Thoracic aorta (tissue), 2 donors: ENCODE results near the gene TTLL5. TPM values are rescaled to one million over a fixed set of nuclear protein-coding genes. Genes with fewer than 3 reads are reported as not detected.
A peak's percentile ranks its signal among the peaks of the same experiment; 100 is the strongest.

Experiments used
- ATAC-seq: fragments of 150-250 bp; one replicate; pipeline ENCODE4 v1.8.0; 2017; ENCODE audit warnings: low read depth; ENCODE audit not compliant: insufficient number of reproducible peaks, low FRiP score
- DNase-seq: peaks from one replicate; pipeline ENCODE4 v3.0.0-alpha.2; 2020; ENCODE audit warnings: low spot score
- H3K27ac ChIP-seq, 2 donors: fragments of 200-600 bp; sonication (generic); 1 replicate in 1 of 2; 2 replicates in 1 of 2; pipeline ENCODE4 v1.5.1; 2016; ENCODE audit warnings: mild to moderate bottlenecking in 2 of 2, moderate library complexity in 2 of 2
- H3K27me3 ChIP-seq: fragments of 200-600 bp; sonication (generic); replicated peaks from 2 replicates; pipeline ENCODE4 v1.6.0; 2016; ENCODE audit warnings: mild to moderate bottlenecking; ENCODE audit not compliant: insufficient read depth
- H3K36me3 ChIP-seq: fragments of 200-600 bp; sonication (generic); one replicate; pipeline ENCODE4 v1.5.1; 2016
- H3K4me1 ChIP-seq, 2 donors: fragments of 200-600 bp; sonication (generic); 1 replicate in 1 of 2; 2 replicates in 1 of 2; pipeline versions ENCODE4 v1.5.1 to v1.6.0; 2016; ENCODE audit warnings: low read depth in 2 of 2, mild to moderate bottlenecking in 1 of 2; ENCODE audit not compliant: control insufficient read depth in 1 of 2
- H3K4me3 ChIP-seq: fragments of 200-600 bp; sonication (generic); 2 replicates; pipeline ENCODE4 v1.5.1; 2016; ENCODE audit warnings: mild to moderate bottlenecking
- H3K9me3 ChIP-seq: fragments of 200-600 bp; sonication (generic); 2 replicates; pipeline ENCODE4 v1.5.1; 2016
- CTCF ChIP-seq: fragments of 200-600 bp; sonication (generic); IDR thresholded peaks from one replicate; pipeline ENCODE4 v1.5.1; 2019; ENCODE audit warnings: antibody characterized with exemption
- total RNA-seq, 2 donors: library from RNA; depleted of rRNA; stranded (reverse); fragments of >200 nt; gene quantifications; one replicate each; pipeline versions ENCODE4 v1.1.0 to v1.2.3, GENCODE V29; 2016

Gene TTLL5
- total RNA-seq, 2 donors from 2014 or later: 34.7 to 47.9 TPM

DNA sequence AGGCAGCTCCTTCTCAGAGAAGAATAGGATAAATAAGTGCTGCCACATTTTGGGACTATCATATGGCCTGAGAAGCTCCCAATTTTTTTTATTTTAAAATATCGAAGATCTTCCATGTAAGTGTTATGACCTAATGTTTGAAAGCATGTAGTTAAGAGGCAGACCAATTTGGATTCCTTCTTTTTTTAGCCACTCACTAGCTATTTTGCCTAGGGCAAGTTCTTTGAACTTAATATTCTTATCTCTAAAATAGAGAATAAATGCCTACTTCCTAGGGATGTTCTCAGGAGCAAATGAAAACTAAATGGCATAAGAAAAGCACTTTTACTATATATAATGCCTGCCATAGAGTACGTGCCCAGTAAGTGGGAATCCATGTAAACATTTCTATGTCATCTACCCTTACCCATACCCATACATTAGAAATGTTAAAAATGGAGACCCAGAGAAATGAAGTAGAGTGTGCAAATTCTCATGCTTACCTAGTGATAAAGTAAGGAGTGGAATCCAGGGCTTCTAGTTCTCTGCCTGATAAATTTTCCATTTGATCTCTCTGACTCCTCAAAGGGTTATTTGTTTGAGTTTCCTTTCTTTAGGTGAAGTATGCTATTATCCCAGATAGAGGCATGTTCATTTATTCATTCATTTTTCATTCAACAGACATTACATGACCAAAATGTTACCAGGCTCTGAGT, 172.4 kb downstream of the TTLL5 start:
- no peak for ATAC-seq
- Histone ChIP-seq H3K27ac (peak overlapping the region; percentile 35 to 48), H3K4me1 (peaks cover 14 to 29% of the 10 kb centered on the region in 2 donors), H3K4me3 (no peak overlapping the region), H3K36me3 (no peaks in the 10 kb centered on the region), H3K27me3 (no peaks in the 10 kb centered on the region), H3K9me3 (no peaks in the 10 kb centered on the region)
- no peak for TF ChIP-seq CTCF
- no peak for DNase-seq

DNA sequence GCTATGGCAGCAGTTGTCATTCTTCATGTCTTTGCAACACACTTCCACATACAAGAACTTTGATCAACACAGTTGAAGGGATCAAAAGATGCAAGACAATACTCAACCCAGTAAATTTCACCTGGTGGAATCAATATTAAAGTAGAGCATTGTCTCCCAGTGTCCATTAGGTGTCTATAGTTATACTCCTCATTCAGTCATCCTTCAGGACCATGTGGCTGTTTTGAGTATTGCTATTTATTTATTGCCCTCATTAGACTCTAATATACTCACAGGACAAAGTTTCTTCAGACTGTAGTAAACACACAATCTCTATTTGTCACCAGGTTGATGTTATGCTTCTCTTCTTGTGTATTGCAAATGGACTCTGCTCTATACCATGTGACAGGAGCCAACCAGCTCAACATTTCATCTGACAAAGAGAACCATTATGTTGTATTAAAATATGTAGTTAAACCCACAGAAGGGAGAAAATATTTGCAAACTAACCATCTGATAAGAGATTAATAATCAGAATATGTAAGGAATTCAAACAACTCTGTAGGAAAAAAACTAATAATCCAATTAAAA, 174.2 kb downstream of the TTLL5 start:
- H3K27me3 ChIP-seq: no peaks in the 10 kb centered on the region
- H3K4me1 ChIP-seq: peaks cover 14 to 29% of the 10 kb centered on the region in 2 donors
- TF ChIP-seq CTCF: no peak
- no peaks in the 10 kb centered on the region for H3K9me3 ChIP-seq
- no peak overlapping the region for H3K4me3 ChIP-seq
- H3K36me3 ChIP-seq: no peaks in the 10 kb centered on the region
- ATAC-seq: no peak
- no peak for DNase-seq
- no peak overlapping the region for H3K27ac ChIP-seq

GRCh38 chr14:75835737-75836136, 174.7 kb downstream of the TTLL5 start:
- Histone ChIP-seq H3K27ac (no peak overlapping the region), H3K36me3 (no peaks in the 10 kb centered on the region)
- TF ChIP-seq CTCF: no peak

DNA sequence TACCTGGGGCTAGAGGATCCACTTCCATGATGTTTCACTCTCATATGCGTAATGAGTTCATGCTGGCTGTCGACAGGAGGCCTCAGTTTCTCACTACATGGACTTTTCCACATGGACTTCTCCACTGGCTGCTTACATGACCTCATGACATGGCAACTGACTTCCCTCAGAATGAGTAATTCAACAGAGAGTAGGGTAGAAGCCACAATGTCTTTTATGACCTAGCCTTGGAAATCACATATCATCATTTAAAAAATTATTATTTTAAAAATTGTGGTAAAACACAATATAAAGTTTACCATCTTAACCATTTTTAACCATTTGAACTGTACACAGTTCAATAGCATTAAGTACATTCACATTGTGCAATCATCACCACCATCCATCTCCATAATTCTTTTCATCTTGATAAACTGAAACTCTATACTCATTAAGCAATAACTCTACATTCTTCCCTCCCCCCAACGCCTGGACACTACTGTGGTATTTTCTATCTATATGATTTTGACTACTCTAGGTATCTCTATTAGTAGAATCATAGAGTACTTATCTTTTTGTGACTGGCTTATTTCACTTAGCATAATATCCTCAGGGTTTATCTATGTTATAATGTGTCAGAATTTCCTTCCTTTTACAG, 176.2 kb downstream of the TTLL5 start:
- H3K27ac ChIP-seq: no peak overlapping the region
- H3K4me3 ChIP-seq: no peak overlapping the region
- ATAC-seq (no peak), DNase-seq (no peak)
- H3K36me3 ChIP-seq: no peaks in the 10 kb centered on the region
- no peaks in the 10 kb centered on the region for H3K27me3 ChIP-seq
- TF ChIP-seq CTCF: no peak
- no peaks in the 10 kb centered on the region for H3K9me3 ChIP-seq
- H3K4me1 ChIP-seq: peaks cover 11 to 15% of the 10 kb centered on the region in 2 donors

More at GRCh38 chr14:75835737-75836136, 174.7 kb downstream of the TTLL5 start:
- H3K4me3 ChIP-seq: no peak overlapping the region
- H3K4me1 ChIP-seq: peaks cover 14 to 29% of the 10 kb centered on the region in 2 donors
- H3K27me3 ChIP-seq: no peaks in the 10 kb centered on the region
- H3K9me3 ChIP-seq: no peaks in the 10 kb centered on the region
- no peak for ATAC-seq
- no peak for DNase-seq

DNA sequence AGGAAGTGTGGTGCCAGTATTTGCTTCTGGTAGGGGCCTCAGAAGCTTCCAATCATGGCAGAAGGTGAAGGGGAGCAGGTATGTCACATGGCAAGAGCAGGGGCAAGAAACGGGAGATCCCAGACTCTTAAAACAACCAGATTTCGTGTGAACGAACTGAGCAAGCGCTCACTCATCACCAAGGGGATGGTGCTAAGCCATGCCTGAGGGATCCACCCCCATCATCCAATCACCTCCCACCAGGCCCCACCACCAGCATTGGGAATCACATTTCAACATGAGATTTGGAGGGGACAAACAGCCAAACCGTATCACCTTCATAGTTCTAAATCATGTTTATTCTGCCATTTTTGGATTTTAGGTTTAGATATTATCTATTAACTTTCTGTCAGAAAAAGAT, 179.9 kb downstream of the TTLL5 start:
- H3K9me3 ChIP-seq: no peaks in the 10 kb centered on the region
- no peak for DNase-seq
- no peaks in the 10 kb centered on the region for H3K36me3 ChIP-seq
- no peak for ATAC-seq
- no peaks in the 10 kb centered on the region for H3K27me3 ChIP-seq
- H3K27ac ChIP-seq: no peak overlapping the region
- peaks cover 10 to 13% of the 10 kb centered on the region in 2 donors for H3K4me1 ChIP-seq
- TF ChIP-seq CTCF: no peak
- H3K4me3 ChIP-seq: no peak overlapping the region
